Measurements from ENCODE around the gene TCTN2.

DNA sequence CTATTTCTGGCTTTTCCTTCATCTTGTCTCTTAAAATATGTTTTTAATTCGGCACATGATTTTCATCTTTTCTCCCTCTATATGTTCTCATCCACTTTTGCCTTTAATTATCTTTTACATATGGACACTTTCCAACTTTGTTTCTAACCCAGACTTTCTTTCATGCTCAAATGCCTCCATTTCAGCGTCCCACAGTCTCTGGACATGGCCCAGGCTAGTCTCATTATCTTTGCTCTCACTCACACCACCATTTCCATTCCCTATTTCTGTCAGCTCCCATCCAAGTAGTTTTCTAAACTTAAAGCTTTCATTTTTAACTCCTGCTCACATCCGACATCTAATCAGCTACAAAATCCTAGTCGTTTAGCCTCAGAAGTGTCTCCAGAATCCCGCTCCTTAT lies 22.5 kb upstream of the TCTN2 start:
- TF ChIP-seq, protein P1, sequence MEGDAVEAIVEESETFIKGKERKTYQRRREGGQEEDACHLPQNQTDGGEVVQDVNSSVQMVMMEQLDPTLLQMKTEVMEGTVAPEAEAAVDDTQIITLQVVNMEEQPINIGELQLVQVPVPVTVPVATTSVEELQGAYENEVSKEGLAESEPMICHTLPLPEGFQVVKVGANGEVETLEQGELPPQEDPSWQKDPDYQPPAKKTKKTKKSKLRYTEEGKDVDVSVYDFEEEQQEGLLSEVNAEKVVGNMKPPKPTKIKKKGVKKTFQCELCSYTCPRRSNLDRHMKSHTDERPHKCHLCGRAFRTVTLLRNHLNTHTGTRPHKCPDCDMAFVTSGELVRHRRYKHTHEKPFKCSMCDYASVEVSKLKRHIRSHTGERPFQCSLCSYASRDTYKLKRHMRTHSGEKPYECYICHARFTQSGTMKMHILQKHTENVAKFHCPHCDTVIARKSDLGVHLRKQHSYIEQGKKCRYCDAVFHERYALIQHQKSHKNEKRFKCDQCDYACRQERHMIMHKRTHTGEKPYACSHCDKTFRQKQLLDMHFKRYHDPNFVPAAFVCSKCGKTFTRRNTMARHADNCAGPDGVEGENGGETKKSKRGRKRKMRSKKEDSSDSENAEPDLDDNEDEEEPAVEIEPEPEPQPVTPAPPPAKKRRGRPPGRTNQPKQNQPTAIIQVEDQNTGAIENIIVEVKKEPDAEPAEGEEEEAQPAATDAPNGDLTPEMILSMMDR (IDR thresholded peaks at IDR 0.05; ENCODE audit: poor library complexity, severe bottlenecking): no peak
- TF ChIP-seq, protein P2, sequence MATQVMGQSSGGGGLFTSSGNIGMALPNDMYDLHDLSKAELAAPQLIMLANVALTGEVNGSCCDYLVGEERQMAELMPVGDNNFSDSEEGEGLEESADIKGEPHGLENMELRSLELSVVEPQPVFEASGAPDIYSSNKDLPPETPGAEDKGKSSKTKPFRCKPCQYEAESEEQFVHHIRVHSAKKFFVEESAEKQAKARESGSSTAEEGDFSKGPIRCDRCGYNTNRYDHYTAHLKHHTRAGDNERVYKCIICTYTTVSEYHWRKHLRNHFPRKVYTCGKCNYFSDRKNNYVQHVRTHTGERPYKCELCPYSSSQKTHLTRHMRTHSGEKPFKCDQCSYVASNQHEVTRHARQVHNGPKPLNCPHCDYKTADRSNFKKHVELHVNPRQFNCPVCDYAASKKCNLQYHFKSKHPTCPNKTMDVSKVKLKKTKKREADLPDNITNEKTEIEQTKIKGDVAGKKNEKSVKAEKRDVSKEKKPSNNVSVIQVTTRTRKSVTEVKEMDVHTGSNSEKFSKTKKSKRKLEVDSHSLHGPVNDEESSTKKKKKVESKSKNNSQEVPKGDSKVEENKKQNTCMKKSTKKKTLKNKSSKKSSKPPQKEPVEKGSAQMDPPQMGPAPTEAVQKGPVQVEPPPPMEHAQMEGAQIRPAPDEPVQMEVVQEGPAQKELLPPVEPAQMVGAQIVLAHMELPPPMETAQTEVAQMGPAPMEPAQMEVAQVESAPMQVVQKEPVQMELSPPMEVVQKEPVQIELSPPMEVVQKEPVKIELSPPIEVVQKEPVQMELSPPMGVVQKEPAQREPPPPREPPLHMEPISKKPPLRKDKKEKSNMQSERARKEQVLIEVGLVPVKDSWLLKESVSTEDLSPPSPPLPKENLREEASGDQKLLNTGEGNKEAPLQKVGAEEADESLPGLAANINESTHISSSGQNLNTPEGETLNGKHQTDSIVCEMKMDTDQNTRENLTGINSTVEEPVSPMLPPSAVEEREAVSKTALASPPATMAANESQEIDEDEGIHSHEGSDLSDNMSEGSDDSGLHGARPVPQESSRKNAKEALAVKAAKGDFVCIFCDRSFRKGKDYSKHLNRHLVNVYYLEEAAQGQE (IDR thresholded peaks at IDR 0.05; ENCODE audit: borderline replicate concordance): no peak
- no peak for TF ChIP-seq EP300 (conservative IDR thresholded peaks at IDR 0.05; ENCODE audit: poor library complexity, severe bottlenecking)
